GM20431 (cell line): ENCODE measurements around the gene HDAC3.
"Not testable (repeated sequence)": the region's sequence is repeated elsewhere in the genome, so short reads cannot be mapped to it uniquely, and the experiment has no call there.

ENCODE experiments used
- in situ Hi-C: fragments of 300-500 bp; cut with MseI, MboI; formaldehyde crosslinking; loops from one replicate; pipeline ENCODE4 v1.15.0; 2020; ENCODE audit warnings: low sequenced_read_pairs; ENCODE audit not compliant: unreplicated experiment

The HDAC3 gene

DNA sequence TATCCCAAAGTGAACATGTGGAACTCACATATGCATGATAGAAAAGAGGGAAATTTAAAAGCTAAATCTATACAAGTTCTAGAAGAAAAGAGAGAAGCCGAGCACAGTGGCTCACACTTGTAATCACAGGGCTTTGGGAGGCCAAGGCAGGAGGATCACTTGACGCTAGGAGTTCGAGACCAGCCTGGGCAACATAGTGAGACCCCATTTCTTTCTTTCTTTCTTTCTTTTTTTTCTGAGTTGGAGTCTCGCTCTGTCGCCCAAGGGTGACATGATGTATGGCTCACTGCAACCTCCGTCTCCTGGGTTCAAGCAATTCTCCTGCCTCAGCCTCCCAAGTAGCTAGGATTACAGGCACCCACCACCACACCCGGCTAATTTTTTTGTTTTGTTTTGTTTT, 26.7 kb downstream of the HDAC3 start:
- in situ Hi-C loops, result not testable (repeated sequence)

DNA sequence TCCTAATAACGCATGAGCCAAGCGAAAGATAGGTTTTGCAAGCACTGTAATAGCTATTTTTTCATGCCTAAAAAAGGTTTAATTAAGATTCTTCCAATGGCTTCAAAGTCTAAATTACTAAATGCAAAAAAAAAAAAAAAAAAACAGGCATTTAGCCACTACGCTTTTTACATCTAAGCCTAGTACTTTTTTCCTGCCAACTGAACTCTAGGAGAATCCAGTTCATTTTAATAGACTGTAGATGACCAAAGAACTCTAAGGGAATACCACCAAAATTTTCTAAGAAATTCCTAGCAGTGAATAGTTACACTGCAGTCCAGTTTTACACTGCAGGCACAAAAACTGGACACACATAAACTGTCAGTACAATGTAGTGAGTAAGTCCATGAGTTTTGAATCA, 27.6 kb downstream of the HDAC3 start:
- in situ Hi-C loops, result no loop called here

DNA sequence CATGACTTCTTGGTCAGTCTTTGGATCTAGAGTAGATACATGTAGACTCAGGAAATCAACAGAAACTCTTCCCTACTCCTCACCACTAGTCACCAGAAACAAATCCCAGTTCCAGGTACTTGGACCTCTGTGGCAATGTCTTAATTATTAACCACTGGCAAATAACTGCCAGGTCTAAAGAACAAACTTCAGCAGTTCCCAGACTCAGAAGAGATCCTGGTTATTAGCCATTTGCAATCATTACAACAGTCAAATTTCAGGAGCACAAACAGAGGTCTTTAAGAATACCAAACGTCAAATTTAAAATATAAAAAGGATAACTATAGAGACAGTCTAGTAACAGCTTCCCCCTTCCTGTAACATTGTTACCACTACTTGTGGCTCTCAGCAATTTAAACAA, 28.1 kb downstream of the HDAC3 start:
- in situ Hi-C loops, result no loop called here

DNA sequence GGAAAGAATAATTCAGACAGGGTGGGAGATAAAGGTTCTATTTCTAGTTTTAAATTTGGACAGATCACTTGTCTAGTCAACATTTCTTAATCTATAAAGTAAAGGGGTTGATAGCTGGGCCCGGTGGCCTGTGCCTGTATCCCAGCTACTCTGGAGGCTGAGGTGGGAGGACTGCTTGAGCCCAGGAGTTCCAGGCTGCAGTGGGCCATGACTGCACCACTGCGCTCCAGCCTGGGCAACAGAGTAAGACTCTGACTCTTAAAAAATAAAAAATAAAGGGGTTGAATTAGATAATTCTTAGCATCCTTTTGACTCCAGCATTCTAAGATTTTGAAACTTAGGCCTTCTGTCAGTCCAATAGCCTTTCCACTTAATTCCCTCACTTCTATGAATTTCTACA, 28.6 kb downstream of the HDAC3 start:
- in situ Hi-C loops, result no loop called here

DNA sequence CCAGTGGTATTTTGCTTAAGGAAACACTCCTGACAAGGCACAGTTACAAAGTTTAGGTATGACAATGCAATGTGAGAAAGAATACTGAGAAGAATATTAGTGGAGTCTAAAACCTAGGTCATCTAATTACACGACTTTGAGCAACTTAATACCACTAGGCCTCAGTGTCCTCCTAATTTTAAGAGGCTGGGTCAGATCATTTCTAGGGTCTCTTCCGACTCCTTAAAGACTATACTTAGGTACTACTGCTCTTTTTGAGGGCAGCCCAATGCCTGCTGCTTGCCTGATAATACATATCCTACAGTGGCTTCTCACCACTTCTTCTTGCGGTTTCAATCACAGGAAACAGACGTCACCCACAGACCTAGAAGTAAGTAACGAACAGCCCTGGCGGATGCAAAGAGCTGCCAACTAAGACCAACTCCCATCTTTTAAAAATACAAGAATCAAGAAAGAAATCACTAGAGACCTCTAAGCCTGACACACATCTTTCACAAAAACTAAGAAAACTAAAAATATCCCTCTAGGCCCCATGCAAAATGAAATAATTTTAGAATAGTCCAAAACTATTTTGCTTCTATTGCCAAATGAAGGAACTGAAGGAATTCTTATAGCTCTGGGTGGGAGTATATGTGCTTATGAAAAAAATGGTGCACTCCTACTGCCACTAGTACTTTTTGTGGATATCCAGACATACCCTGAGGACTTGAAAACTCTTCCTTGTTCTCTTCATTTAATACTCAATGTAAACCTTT, 30.9 kb downstream of the HDAC3 start:
- in situ Hi-C loops, result no loop called here

DNA sequence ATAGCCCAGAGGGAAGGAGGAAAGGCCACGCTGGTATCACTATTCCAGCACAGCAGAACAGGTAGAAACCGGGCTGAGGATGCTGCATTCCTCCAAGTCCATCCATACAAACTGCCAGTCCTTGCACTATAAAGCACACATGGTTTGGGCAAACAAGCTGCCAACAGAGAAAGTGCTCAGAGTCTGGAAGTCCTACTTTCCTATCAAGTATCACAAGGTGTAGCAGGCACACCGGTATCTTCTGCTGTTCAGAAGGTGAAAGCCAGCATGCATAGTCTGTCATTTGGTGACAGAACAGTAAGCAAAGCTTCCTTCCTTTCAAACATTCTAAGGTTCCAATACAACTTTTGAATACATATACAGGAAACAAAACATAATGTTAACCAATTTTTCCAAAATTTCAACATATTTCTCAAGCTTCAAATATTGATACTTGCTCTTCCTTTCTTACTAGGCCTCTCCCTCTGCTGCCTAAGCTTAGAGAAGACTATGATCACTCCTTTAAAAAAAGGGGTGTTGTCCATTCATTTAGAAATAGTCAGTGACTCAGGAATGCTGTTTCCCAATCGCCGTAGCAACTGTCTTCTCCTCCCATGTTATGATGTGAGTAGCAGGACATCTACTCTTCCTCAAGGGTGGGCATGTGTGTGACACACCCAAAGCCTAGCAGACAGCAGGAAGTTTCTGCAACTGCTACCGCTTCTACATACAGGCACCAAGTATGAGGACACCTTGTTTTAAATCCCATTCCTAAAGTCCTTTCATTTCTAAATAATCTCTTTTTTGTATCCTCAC, 32.5 kb downstream of the HDAC3 start:
- in situ Hi-C loops, result no loop called here

DNA sequence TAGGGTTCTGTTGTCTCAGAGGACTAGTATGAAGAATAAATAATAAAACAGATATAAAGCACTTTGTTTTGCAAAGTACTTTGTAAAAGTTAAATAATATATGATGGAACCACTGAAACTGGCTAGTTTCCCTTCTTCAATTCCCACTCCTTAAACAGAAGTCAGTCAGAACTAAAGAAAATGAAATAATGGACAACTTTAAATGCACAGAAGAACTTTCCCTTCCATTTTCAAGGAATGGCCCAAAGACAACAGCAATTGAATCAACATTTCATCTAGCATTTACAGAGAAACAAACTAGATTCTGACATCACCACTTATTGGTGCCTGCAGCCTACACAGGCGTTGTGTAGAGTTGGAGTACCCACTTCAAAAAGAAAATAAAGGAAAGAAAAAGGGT, 34.0 kb downstream of the HDAC3 start:
- in situ Hi-C loops, result no loop called here

DNA sequence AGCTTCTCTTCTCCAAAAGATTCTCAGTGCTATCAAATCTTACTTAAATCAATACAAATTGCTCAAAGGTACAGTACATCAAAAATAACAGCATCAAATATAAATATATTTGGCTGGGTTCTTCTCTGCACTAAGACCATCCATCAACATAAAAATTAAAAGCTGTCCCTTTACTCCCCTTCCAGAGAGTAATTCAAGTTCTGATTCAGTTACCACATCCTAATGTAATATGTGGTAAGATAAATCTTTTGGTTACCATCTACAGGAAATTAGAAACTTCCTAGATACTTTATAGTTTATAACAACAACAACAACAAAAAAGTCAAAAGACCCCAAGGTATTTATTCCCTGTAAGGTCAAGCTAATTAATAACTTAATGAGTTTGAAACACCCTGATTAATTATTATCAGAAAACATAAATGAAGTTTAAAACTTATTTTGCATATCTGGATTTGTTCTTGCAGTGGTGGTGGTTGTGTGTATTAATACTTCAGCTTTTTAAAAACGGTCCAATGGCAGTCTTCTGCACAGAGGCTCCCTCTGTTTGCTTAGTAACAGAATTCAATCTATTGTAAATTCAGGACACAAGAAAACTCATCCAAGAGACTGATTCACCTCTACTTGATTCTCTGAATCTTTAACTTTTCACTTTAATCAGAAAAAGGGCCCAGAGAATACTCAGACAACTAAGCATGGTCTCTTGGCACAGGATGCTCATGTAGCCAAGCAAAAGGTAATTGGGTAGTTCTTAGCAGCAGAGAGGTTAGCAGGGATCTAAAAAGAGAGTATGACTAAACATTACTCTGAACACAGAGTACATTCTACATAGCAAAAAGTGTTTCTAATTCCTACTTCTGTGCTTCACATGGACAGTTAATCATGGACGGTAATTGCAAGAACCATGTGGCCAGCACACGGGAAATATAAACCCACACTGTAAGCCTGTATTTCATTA, 38.0 kb downstream of the HDAC3 start:
- in situ Hi-C loops, result no loop called here

DNA sequence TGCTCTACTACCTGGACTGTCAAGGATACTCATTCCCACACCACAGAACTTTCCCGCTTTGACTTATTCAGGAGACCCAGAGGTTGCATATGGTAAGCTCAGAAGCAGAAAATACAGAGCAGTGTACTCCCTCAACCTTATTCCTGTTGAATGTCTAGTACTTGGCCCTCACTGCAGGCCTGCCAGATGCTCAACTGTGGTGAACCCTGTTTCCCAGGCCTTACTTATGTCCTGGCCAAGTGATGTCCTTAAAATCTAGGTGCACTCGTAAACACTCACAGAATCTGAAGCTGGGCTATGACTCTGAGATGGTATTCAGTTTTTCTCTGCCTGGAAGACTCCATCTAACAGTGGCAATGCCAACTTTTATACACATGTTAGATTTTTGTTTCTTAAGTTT, 38.8 kb downstream of the HDAC3 start:
- in situ Hi-C loops, result no loop called here

DNA sequence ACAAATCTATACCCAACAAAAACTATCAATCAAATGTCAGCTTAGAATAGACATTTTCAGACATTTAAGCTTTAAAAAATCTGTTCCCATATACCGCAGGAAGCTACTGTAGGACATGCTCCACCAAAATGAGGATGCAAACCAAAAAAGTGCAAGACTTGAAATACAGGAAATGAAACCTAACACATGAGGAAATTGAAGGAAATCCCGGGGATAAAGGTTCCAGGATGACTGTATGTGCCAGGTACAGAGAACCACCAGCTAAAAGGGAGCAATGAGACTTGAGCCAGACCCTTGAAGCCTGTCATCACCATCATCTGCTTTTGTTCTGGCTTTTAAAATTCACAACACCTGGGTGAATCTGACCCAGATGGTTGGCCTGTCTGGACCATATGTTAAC, 39.3 kb downstream of the HDAC3 start:
- in situ Hi-C loops, result no loop called here

DNA sequence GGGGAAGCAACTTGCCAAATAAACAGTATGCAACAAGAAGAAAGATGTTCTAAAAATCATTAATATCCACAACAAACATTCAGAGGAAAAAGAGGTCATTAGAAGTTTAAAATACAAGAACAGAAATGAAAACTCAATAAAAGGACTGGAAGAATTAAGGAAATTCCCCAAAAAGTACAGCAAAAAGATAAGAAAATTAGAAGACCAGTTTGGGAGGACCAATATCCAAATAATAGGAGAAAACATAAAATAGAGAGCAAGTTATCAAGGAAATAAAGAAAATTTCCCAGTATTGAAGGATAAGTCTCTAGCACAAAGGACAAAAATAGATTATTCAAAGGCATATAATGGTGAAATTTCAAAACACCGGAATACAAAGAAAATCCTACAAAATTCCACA, 39.8 kb downstream of the HDAC3 start:
- in situ Hi-C loops, result no loop called here

DNA sequence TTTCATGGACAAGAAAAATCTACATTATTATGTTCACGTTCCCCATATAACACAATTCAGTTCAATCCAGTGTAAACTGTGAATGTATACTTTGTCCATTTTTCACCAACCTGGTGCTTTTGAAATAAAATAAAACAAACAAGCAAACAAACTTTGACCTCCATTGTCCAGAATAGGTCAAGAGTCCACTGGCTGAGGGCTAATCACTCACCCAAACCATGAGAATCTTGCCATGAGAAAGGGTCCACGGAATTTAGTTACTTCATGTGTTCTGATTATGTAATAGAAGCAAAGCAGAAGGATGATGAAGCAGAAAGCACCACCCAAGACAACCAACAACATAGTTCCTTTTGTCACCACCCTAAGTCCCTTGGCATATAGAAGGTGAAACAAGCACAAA, 46.5 kb downstream of the HDAC3 start:
- in situ Hi-C loops, result no loop called here

DNA sequence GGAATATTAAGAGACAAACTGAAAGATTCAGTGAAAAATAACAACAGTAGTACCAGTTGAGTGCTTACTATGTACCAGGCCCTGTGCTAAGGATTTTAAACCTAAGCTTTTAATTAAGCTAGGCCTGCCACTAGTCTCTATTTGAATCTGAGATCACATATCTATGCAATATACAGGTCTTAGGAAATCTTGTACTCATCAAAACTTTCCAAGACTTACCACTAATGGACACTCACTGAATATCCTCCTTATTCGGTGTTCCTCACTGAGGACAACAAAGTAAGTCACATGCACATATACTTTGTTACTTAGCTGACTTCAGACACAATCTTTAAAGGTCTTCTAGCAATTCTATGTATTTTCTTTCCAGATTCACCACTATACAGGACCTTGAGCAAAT, 50.4 kb downstream of the HDAC3 start:
- in situ Hi-C loops, result loop anchor here (10.0 kb wide), 1 partner anchor 49 kb away; the partner anchor contains the start of genes HDAC3 and RELL2

DNA sequence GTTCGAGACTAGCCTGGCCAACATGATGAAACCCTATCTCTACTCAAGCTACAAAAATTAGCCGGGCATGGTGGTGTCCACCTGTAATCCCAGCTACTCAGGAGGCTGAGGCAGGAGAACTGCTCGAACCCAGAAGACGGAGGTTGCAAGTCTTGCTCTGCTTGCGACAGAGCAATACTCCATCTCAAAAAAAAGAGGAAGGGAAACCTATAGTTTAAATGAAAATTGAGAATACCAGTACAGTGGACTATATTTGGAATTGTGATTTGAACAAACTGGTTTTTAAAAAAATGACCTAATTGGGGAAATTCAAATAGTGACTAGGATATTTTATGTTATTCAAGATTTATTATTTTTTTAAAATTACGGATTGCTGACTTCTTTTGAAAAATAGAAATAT, 51.1 kb downstream of the HDAC3 start:
- in situ Hi-C loops, result loop anchor here (10.0 kb wide), 1 partner anchor 49 kb away; the partner anchor contains the start of genes HDAC3 and RELL2

DNA sequence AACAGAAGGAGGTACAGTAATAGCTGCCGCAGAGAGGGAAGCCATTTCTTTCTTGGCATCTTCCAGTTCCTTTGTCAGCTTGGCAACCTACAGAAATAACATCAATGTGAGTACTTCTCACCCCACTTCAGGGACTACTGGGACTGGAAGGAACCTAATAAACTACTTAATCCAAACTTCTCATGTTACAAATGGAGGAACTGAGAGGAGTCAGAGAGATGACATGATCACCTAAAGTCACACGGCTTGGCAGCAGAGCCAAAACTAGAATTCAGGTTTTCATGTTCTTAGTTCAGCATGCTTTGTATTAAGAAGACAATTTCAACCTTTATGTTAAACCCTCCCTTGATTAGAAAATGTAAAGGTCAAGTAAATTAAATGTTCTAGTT, 62.5 kb downstream of the HDAC3 start:
- in situ Hi-C loops, result no loop called here

DNA sequence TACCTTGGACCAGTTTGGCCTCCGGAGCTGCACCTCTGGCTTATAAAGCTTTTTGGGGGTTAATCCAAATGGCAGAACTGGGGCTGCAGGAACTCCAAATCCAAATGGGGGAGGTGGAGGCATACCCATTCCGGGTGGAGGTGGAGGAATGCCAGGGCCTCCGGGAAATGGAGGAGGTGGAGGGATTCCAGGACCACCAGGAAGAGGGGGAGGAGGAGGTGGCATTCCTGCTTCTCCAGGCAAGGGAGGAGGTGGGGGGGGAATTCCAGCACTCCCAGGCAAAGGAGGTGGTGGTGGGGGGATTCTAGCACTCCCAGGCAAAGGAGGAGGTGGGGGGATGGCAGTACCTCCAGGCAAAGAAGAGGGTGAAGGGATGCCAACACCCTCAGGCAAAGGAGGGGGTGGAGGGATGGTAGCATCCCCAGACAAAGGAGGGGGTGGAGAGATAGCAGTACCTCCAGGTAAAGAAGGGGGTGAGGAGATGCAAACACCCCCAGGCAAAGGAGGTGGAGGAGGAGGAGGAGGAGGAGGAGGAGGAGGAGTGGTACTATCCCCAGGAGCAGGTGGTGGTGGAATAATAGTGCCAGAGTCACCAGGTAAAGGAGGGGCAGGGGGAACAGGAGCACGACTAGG, 63.0 kb downstream of the HDAC3 start:
- in situ Hi-C loops, result no loop called here
